Liver (tissue), 3 donors: ENCODE results near the gene ITGA6.

Experiments
- GABPA ChIP-seq, 2 donors: IDR thresholded peaks in 1 of 2; conservative IDR thresholded peaks in 1 of 2; 2 replicates each; pipeline ENCODE4 v1.6.1; 2016; ENCODE audit warnings: antibody characterized with exemption in 2 of 2, mild to moderate bottlenecking in 1 of 2, moderate library complexity in 1 of 2
- HNF4G ChIP-seq: IDR thresholded peaks from 2 replicates; pipeline ENCODE4 v1.6.1; 2016; ENCODE audit warnings: antibody characterized with exemption
- JUND ChIP-seq, 2 donors: IDR thresholded peaks; 2 replicates each; pipeline ENCODE4 v1.6.1; 2016; ENCODE audit warnings: antibody characterized with exemption in 2 of 2
- RAD21 ChIP-seq, 2 donors: IDR thresholded peaks; 2 replicates each; pipeline ENCODE4 v1.6.1; 2016; ENCODE audit warnings: antibody characterized with exemption in 2 of 2, mild to moderate bottlenecking in 2 of 2
- TAF1 ChIP-seq: conservative IDR thresholded peaks from 2 replicates; pipeline ENCODE4 v1.6.1; 2016; ENCODE audit warnings: antibody characterized with exemption, mild to moderate bottlenecking
- YY1 ChIP-seq: IDR thresholded peaks from 2 replicates; pipeline ENCODE4 v1.6.1; 2016; ENCODE audit warnings: antibody characterized with exemption, mild to moderate bottlenecking
- TF ChIP-seq, protein P1 (sequence below): IDR thresholded peaks from 2 replicates; pipeline ENCODE4 v1.6.1; 2016; ENCODE audit warnings: antibody characterized with exemption, mild to moderate bottlenecking
- TF ChIP-seq, protein P2 (sequence below): IDR thresholded peaks from 2 replicates; pipeline ENCODE4 v1.6.1; 2016; ENCODE audit warnings: antibody characterized with exemption
- TF ChIP-seq, protein P3 (sequence below): fragments of 150-350 bp; IDR thresholded peaks from 2 replicates; pipeline ENCODE4 v1.5.1; 2017; ENCODE audit warnings: improper control_type of control experiment, low read depth, low read length; ENCODE audit not compliant: missing input control
- donor health status: healthy.
- donor health status: healthy.

DNA sequence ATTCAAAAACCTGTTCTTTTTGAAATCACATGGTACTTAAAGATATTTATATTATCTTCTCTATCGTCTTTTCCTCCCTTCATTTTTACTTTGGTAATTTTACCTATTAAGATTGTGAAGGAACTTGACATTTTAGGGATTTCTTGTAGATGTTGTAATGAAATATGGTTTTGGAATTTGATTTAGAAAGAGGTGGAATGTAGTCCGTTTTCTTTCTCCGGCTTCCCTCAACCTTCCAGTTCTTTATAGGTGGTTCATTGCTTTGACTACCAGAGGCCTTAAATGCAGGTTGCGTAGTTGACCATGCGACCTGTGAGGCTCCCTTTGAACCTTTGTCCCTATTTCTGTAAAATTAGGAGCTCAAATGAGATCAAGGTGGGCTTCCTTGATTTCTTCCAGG is 24.5 kb downstream of the ITGA6 start:
- TF ChIP-seq RAD21 (IDR thresholded peaks at IDR 0.05) (no peak), HNF4G (no peak), JUND (IDR thresholded peaks at IDR 0.05) (no peak), YY1 (no peak), TAF1 (no peak), GABPA (IDR thresholded peaks at IDR 0.05 in 1 of 2, conservative IDR thresholded peaks at IDR 0.05 in 1 of 2) (no peak)
- TF ChIP-seq, protein P1, sequence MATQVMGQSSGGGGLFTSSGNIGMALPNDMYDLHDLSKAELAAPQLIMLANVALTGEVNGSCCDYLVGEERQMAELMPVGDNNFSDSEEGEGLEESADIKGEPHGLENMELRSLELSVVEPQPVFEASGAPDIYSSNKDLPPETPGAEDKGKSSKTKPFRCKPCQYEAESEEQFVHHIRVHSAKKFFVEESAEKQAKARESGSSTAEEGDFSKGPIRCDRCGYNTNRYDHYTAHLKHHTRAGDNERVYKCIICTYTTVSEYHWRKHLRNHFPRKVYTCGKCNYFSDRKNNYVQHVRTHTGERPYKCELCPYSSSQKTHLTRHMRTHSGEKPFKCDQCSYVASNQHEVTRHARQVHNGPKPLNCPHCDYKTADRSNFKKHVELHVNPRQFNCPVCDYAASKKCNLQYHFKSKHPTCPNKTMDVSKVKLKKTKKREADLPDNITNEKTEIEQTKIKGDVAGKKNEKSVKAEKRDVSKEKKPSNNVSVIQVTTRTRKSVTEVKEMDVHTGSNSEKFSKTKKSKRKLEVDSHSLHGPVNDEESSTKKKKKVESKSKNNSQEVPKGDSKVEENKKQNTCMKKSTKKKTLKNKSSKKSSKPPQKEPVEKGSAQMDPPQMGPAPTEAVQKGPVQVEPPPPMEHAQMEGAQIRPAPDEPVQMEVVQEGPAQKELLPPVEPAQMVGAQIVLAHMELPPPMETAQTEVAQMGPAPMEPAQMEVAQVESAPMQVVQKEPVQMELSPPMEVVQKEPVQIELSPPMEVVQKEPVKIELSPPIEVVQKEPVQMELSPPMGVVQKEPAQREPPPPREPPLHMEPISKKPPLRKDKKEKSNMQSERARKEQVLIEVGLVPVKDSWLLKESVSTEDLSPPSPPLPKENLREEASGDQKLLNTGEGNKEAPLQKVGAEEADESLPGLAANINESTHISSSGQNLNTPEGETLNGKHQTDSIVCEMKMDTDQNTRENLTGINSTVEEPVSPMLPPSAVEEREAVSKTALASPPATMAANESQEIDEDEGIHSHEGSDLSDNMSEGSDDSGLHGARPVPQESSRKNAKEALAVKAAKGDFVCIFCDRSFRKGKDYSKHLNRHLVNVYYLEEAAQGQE: no peak
- TF ChIP-seq, protein P2, sequence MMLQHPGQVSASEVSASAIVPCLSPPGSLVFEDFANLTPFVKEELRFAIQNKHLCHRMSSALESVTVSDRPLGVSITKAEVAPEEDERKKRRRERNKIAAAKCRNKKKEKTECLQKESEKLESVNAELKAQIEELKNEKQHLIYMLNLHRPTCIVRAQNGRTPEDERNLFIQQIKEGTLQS: no peak
- TF ChIP-seq, protein P3, sequence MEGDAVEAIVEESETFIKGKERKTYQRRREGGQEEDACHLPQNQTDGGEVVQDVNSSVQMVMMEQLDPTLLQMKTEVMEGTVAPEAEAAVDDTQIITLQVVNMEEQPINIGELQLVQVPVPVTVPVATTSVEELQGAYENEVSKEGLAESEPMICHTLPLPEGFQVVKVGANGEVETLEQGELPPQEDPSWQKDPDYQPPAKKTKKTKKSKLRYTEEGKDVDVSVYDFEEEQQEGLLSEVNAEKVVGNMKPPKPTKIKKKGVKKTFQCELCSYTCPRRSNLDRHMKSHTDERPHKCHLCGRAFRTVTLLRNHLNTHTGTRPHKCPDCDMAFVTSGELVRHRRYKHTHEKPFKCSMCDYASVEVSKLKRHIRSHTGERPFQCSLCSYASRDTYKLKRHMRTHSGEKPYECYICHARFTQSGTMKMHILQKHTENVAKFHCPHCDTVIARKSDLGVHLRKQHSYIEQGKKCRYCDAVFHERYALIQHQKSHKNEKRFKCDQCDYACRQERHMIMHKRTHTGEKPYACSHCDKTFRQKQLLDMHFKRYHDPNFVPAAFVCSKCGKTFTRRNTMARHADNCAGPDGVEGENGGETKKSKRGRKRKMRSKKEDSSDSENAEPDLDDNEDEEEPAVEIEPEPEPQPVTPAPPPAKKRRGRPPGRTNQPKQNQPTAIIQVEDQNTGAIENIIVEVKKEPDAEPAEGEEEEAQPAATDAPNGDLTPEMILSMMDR: no peak
